Measurements from ENCODE around the gene CHCHD1. TPM values are rescaled to one million over a fixed set of nuclear protein-coding genes. Genes with fewer than 3 reads are reported as not detected.
"Not testable (repeated sequence)": the region's sequence is repeated elsewhere in the genome, so short reads cannot be mapped to it uniquely, and the experiment has no call there.

CHCHD1 gene
- total and polyA plus RNA-seq, 3 donors from 2014 or later, result 27.9 to 37.4 (median 31.3) TPM

DNA sequence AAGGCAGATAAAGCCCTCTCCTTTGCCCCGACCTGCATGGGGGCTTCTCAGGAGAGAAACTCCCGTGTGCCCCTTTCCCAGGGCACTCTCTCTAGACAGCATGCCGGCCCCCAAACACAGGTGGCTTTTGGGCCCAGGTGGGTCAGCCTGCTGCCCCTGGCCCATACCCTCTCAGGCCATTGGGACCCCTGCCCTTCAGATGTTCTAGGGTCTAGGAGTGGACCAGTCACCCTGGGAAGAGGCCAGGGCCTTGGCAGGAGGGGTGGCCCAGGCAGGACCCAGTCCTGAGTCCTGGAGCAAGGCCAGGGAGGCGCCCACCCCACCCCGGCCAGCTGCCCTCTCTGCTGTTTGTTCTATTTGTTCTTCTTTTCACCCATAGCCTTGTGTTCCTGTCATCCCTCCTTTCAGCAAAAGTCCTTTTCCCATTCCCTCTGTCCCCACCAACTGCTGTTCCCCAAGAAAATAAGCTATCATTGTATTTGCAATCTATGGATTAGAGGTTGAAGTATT lies 47.0 kb upstream of the CHCHD1 start:
- no peaks in the 10 kb centered on the region for H3K9me3 ChIP-seq
- H3K27me3 ChIP-seq, result no peaks in the 10 kb centered on the region
- DNase-seq, result no peak
- no peak overlapping the region for H3K27ac ChIP-seq
- intact Hi-C loops (cut with DNase I; ENCODE audit: low total_unique reads), result no loop called here
- no peak for TF ChIP-seq CTCF (IDR thresholded peaks at IDR 0.05)
- no peak for TF ChIP-seq POLR2A (IDR thresholded peaks at IDR 0.05)
- 73 to 80% methylated on average over 3 to 5 of the region's 5 CpGs for WGBS, 2 donors
- H3K36me3 ChIP-seq (ENCODE audit: low read depth, missing control alignments), result no peaks in the 10 kb centered on the region
- H3K4me3 ChIP-seq, result no peak overlapping the region
- no peaks in the 10 kb centered on the region for H3K4me1 ChIP-seq

DNA sequence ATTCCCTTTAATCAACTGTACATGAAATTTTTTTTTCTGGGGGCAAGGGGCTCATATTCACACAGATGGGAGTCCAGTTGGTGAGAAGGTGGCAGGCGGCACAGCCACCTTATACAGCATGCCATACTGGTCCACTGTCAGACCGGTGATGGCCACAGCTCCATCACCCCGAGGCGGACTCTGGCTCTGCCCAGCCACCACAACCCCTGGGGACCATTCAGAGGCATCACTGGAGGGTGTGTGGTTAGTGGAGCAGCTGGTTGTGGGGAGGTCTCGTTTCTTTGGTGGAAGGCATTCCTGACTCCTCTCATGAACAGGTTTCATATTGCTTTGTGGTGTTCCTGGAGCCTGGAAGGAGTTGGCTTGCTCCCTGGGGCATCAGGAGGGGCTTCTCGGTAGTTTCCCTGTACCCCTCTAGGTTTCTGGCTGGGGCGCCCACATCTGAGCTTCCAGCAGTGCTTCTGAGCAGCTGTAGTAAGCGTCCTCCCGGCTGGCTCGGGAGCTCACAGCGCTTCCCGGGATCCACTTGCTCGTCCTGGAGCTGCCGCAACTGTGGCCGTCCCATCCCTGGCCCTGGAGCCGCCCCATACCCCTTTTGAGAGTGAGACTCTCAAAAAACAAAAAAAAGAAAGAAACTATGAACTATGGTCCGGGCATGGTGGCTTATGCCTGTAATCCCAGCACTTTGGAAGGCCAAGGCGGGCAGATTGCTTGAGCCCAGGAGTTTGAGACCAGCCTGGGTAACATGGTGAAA lies 41.2 kb upstream of the CHCHD1 start:
- H3K36me3 ChIP-seq (ENCODE audit: low read depth, missing control alignments); H3K27ac ChIP-seq; H3K4me3 ChIP-seq; intact Hi-C loops (cut with DNase I; ENCODE audit: low total_unique reads); H3K27me3 ChIP-seq; DNase-seq; H3K9me3 ChIP-seq: not testable (repeated sequence)
- 94 to 98% methylated on average over 11 to 18 of the region's 18 CpGs for WGBS, 2 donors
- peaks cover 18% of the 10 kb centered on the region for H3K4me1 ChIP-seq

GRCh38 chr10:73742454-73742734 lies 39.5 kb upstream of the CHCHD1 start:
- intact Hi-C loops (cut with DNase I; ENCODE audit: low total_unique reads), result no loop called here
- H3K27ac ChIP-seq, result no peak overlapping the region
- TF ChIP-seq POLR2A (IDR thresholded peaks at IDR 0.05) (no peak), CTCF (IDR thresholded peaks at IDR 0.05) (no peak)
- WGBS, 2 donors, result 93% methylated on average over 5 of the region's 5 CpGs
- H3K27me3 ChIP-seq, result no peaks in the 10 kb centered on the region
- H3K4me1 ChIP-seq, result peaks cover 18% of the 10 kb centered on the region
- DNase-seq, result no peak
- no peaks in the 10 kb centered on the region for H3K36me3 ChIP-seq (ENCODE audit: low read depth, missing control alignments)
- H3K9me3 ChIP-seq, result no peaks in the 10 kb centered on the region
- H3K4me3 ChIP-seq, result no peak overlapping the region

GRCh38 chr10:73743327-73743904 lies 38.4 kb upstream of the CHCHD1 start:
- no peaks in the 10 kb centered on the region for H3K36me3 ChIP-seq (ENCODE audit: low read depth, missing control alignments)
- H3K4me3 ChIP-seq, result peak overlapping the region; percentile 81 to 88
- DNase-seq, result no peak
- H3K27me3 ChIP-seq, result no peaks in the 10 kb centered on the region
- H3K27ac ChIP-seq, result peak overlapping the region; percentile 87 to 93
- TF ChIP-seq POLR2A (IDR thresholded peaks at IDR 0.05), result no peak
- intact Hi-C loops (cut with DNase I; ENCODE audit: low total_unique reads), result no loop called here
- 27 to 29% methylated on average over 6 of the region's 6 CpGs for WGBS, 2 donors
- H3K9me3 ChIP-seq, result no peaks in the 10 kb centered on the region
- peaks cover 18% of the 10 kb centered on the region for H3K4me1 ChIP-seq

GRCh38 chr10:73743905-73744663 lies 37.8 kb upstream of the CHCHD1 start, which contains the start of gene SEC24C:
Gene SEC24C (plus strand): TSS chr10:73744372. CDS start chr10:73746833, 2,461 bp downstream.
- TF ChIP-seq CTCF (IDR thresholded peaks at IDR 0.05) (peak in 1 of 3 experiments; percentile 19), POLR2A (IDR thresholded peaks at IDR 0.05) (no peak)
- Histone ChIP-seq H3K9me3 (no peaks in the 10 kb centered on the region), H3K27ac (peak within 1 kb of the TSS; percentile 87 to 93), H3K4me1 (peaks cover 18% of the 10 kb centered on the region), H3K36me3 (ENCODE audit: low read depth, missing control alignments) (no peaks in the 10 kb centered on the region), H3K27me3 (no peaks in the 10 kb centered on the region), H3K4me3 (peak within 1 kb of the TSS; percentile 81 to 88)
- 0 to 1% methylated on average over 35 to 36 of the region's 36 CpGs for WGBS, 2 donors
- DNase-seq, result peak; percentile 97
- intact Hi-C loops (cut with DNase I; ENCODE audit: low total_unique reads), result no loop called here
